Ovary (tissue), 3 donors: Measurements from ENCODE around the gene PBXIP1.

Source experiments
- CTCF ChIP-seq, 3 donors: fragments of 450-650 bp in 2 of 3; fragments of 200-600 bp in 1 of 3; IDR thresholded peaks; one replicate each; pipeline versions ENCODE4 v1.5.1 to v1.8.0; 2016 to 2022; ENCODE audit warnings: antibody characterized with exemption in 3 of 3, mild to moderate bottlenecking in 1 of 3
- EP300 ChIP-seq: sonication (generic); formaldehyde crosslinking; IDR thresholded peaks from one replicate; pipeline ENCODE4 v1.6.1; 2017; ENCODE audit warnings: antibody characterized with exemption
- donor health status: DM: no; HTN: no; CAD: no.

GRCh38 chr1:154982897-154983648, 27.2 kb upstream of the PBXIP1 start, which contains the start of gene FLAD1:
- TF ChIP-seq EP300: no peak
- TF ChIP-seq CTCF (IDR thresholded peaks at IDR 0.05): no peak
